ENCODE results near the gene PMPCA. TPM values are rescaled to one million over a fixed set of nuclear protein-coding genes. Genes with fewer than 3 reads are reported as not detected.

PMPCA gene
- total and polyA plus RNA-seq, 2 of the 8 experiments (the other 6 are each of a cell fraction or from before 2014, with no cell fraction given), result 60.0 to 88.2 TPM

- no peak for TF ChIP-seq HDAC6 (IDR thresholded peaks at IDR 0.05; ENCODE audit: low read depth, low read length)
- no peak for TF ChIP-seq GTF2F1 (IDR thresholded peaks at IDR 0.05; ENCODE audit: borderline replicate concordance, low read depth, low read length)
- no peak for TF ChIP-seq RBBP5 (IDR thresholded peaks at IDR 0.05; ENCODE audit: borderline replicate concordance, low read depth, low read length)
- no peak for TF ChIP-seq CHD2 (IDR thresholded peaks at IDR 0.05; ENCODE audit: low read length)
- TF ChIP-seq YY1 (IDR thresholded peaks at IDR 0.05; ENCODE audit: low read depth, low read length), result no peak
- TF ChIP-seq, protein P1, sequence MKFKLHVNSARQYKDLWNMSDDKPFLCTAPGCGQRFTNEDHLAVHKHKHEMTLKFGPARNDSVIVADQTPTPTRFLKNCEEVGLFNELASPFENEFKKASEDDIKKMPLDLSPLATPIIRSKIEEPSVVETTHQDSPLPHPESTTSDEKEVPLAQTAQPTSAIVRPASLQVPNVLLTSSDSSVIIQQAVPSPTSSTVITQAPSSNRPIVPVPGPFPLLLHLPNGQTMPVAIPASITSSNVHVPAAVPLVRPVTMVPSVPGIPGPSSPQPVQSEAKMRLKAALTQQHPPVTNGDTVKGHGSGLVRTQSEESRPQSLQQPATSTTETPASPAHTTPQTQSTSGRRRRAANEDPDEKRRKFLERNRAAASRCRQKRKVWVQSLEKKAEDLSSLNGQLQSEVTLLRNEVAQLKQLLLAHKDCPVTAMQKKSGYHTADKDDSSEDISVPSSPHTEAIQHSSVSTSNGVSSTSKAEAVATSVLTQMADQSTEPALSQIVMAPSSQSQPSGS (IDR thresholded peaks at IDR 0.05; ENCODE audit: low read length), result no peak
These were observed 62.9 kb downstream of the PMPCA start (continued) for GRCh38 chr9:136473354-136473721.

Other genes with a start within 250 kb of the PMPCA start
- gene LHX3, start 205.5 kb upstream of the PMPCA start, total RNA-seq (2021; fragmentation: NEBNext Ultra II Directional; extraction: Animal tissue kit (Norgen Biotek cat#: 25700)), result not detected in 2 replicates
- gene LHX3, start 205.5 kb upstream of the PMPCA start, polyA plus RNA-seq (2011; rRNA removed), result 0.02 and 0.03 TPM in 2 replicates
- gene QSOX2, start 164.8 kb upstream of the PMPCA start, total RNA-seq (2021; fragmentation: NEBNext Ultra II Directional; extraction: Animal tissue kit (Norgen Biotek cat#: 25700)), result 27.5 and 28.6 TPM in 2 replicates
- 18.0 and 21.8 TPM in 2 replicates for gene QSOX2, start 164.8 kb upstream of the PMPCA start, polyA plus RNA-seq (2011; rRNA removed)
- not detected in 2 replicates for gene CCDC187, start 106.6 kb upstream of the PMPCA start, total RNA-seq (2021; fragmentation: NEBNext Ultra II Directional; extraction: Animal tissue kit (Norgen Biotek cat#: 25700))
- 0.02 TPM in 2 replicates for gene CCDC187, start 106.6 kb upstream of the PMPCA start, polyA plus RNA-seq (2011; rRNA removed)
- gene GPSM1, start 83.1 kb upstream of the PMPCA start, total RNA-seq (2021; fragmentation: NEBNext Ultra II Directional; extraction: Animal tissue kit (Norgen Biotek cat#: 25700)), result 15.7 and 18.0 TPM in 2 replicates
- gene GPSM1, start 83.1 kb upstream of the PMPCA start, polyA plus RNA-seq (2011; rRNA removed), result 12.8 and 19.8 TPM in 2 replicates
- 17.9 and 19.0 TPM in 2 replicates for gene DNLZ, start 46.9 kb upstream of the PMPCA start, total RNA-seq (2021; fragmentation: NEBNext Ultra II Directional; extraction: Animal tissue kit (Norgen Biotek cat#: 25700))
- gene DNLZ, start 46.9 kb upstream of the PMPCA start, polyA plus RNA-seq (2011; rRNA removed), result 11.6 and 13.6 TPM in 2 replicates
- 0.88 and 1.1 TPM in 2 replicates for gene CARD9, start 37.0 kb upstream of the PMPCA start, total RNA-seq (2021; fragmentation: NEBNext Ultra II Directional; extraction: Animal tissue kit (Norgen Biotek cat#: 25700))
- gene CARD9, start 37.0 kb upstream of the PMPCA start, polyA plus RNA-seq (2011; rRNA removed), result 0.13 and 0.15 TPM in 2 replicates
- 15.1 and 18.1 TPM in 2 replicates for gene SNAPC4, start 10.5 kb upstream of the PMPCA start, total RNA-seq (2021; fragmentation: NEBNext Ultra II Directional; extraction: Animal tissue kit (Norgen Biotek cat#: 25700))
- 6.9 and 10.0 TPM in 2 replicates for gene SNAPC4, start 10.5 kb upstream of the PMPCA start, polyA plus RNA-seq (2011; rRNA removed)
- gene ENTR1, start within 50 bp of the PMPCA start, total RNA-seq (2021; fragmentation: NEBNext Ultra II Directional; extraction: Animal tissue kit (Norgen Biotek cat#: 25700)), result 102 and 110 TPM in 2 replicates
- 65.2 and 80.3 TPM in 2 replicates for gene ENTR1, start within 50 bp of the PMPCA start, polyA plus RNA-seq (2011; rRNA removed)
- gene INPP5E, start 29.2 kb downstream of the PMPCA start, total RNA-seq (2021; fragmentation: NEBNext Ultra II Directional; extraction: Animal tissue kit (Norgen Biotek cat#: 25700)), result 11.3 and 11.5 TPM in 2 replicates
- gene INPP5E, start 29.2 kb downstream of the PMPCA start, polyA plus RNA-seq (2011; rRNA removed), result 8.7 and 14.3 TPM in 2 replicates
- 47.1 and 49.0 TPM in 2 replicates for gene SEC16A, start 72.4 kb downstream of the PMPCA start, total RNA-seq (2021; fragmentation: NEBNext Ultra II Directional; extraction: Animal tissue kit (Norgen Biotek cat#: 25700))
- gene SEC16A, start 72.4 kb downstream of the PMPCA start, polyA plus RNA-seq (2011; rRNA removed), result 21.6 and 25.1 TPM in 2 replicates
- 55.6 and 60.9 TPM in 2 replicates for gene NOTCH1, start 135.4 kb downstream of the PMPCA start, total RNA-seq (2021; fragmentation: NEBNext Ultra II Directional; extraction: Animal tissue kit (Norgen Biotek cat#: 25700))
- 6.9 and 19.9 TPM in 2 replicates for gene NOTCH1, start 135.4 kb downstream of the PMPCA start, polyA plus RNA-seq (2011; rRNA removed)

Measured in H1 (cell line).